Progenitor cell of endocrine pancreas (in vitro differentiated cells): Measurements from ENCODE around the gene LAMP1. TPM values are rescaled to one million over a fixed set of nuclear protein-coding genes. Genes with fewer than 3 reads are reported as not detected.

Source experiments
- DNase-seq: peaks from one replicate; pipeline ENCODE4 v3.0.0; 2021; ENCODE audit warnings: low spot score; ENCODE audit not compliant: unreplicated experiment
- H3K27ac Mint-ChIP-seq: 2 replicates; pipeline ENCODE4 v1.8.0; 2021; ENCODE audit warnings: mild to moderate bottlenecking, moderate library complexity, mixed read lengths
- H3K27me3 Mint-ChIP-seq: 2 replicates; pipeline ENCODE4 v1.8.0; 2021; ENCODE audit warnings: mixed read lengths
- H3K36me3 Mint-ChIP-seq: 2 replicates; pipeline ENCODE4 v1.8.0; 2022; ENCODE audit warnings: mixed read lengths; ENCODE audit not compliant: insufficient read depth
- H3K4me1 Mint-ChIP-seq: 2 replicates; pipeline ENCODE4 v1.8.0; 2021; ENCODE audit warnings: low read depth, mixed read lengths
- H3K4me3 Mint-ChIP-seq: 2 replicates; pipeline ENCODE4 v1.8.0; 2021; ENCODE audit warnings: low read depth, mild to moderate bottlenecking, moderate library complexity, mixed read lengths
- H3K9me3 Mint-ChIP-seq: 2 replicates; pipeline ENCODE4 v1.8.0; 2021; ENCODE audit warnings: low read depth, mixed read lengths
- total RNA-seq: library from RNA; stranded (reverse); gene quantifications from 2 replicates; pipeline ENCODE4 v1.2.1, GENCODE V29; 2021
- TF ChIP-seq, protein P1 (sequence below): fragments of 200-600 bp; sonication (generic); IDR thresholded peaks from one replicate; pipeline ENCODE4 v1.5.0; 2021; ENCODE audit warnings: antibody characterized with exemption, mild to moderate bottlenecking; ENCODE audit not compliant: unreplicated experiment

LAMP1 gene
- total RNA-seq, 1 donor from 2014 or later = 107 TPM

DNA sequence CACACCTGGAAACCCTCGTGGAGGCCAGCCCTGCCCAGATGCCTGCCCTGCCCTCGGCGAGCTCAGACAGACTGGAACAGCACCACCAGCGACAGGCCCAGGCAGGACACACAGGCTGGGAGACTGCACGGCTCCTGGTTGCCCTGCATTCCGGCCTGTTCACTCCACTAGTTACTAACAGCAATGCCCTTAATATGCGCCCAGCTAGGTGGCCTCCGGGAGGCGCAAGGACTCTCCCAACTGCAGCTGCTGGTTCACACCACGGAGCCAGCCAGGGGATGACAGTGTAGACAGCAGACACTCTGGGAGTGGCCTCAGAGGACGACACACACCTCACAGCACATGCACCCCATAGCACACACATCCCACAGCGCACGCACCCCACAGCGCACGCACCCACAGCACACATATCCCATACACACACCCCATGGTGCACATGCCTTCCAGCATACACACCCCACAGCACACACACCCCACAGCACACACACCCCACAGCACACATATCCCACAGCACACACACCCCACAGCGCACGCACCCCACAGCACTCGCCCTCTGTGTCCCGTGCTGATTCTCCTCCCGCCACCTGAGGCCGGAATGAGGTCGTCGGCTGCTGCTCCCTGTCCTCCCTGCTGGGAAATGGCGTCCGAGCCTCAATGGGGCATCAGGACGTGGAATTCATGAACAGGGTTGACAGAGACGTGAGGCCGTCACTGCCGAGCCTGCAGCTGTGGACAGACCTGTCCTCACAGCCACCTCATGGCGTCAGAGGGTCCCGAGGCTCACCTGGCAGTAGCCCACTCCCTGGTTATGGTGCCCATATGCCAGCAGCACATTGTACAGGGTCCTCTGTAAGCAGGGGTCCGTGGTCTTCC, 53.3 kb downstream of the LAMP1 start:
- H3K27me3 Mint-ChIP-seq = no peaks in the 10 kb centered on the region
- H3K36me3 Mint-ChIP-seq = peaks cover 30% of the 10 kb centered on the region
- no peaks in the 10 kb centered on the region for H3K4me1 Mint-ChIP-seq
- peaks cover 4% of the 10 kb centered on the region for H3K9me3 Mint-ChIP-seq
- TF ChIP-seq, protein P1, sequence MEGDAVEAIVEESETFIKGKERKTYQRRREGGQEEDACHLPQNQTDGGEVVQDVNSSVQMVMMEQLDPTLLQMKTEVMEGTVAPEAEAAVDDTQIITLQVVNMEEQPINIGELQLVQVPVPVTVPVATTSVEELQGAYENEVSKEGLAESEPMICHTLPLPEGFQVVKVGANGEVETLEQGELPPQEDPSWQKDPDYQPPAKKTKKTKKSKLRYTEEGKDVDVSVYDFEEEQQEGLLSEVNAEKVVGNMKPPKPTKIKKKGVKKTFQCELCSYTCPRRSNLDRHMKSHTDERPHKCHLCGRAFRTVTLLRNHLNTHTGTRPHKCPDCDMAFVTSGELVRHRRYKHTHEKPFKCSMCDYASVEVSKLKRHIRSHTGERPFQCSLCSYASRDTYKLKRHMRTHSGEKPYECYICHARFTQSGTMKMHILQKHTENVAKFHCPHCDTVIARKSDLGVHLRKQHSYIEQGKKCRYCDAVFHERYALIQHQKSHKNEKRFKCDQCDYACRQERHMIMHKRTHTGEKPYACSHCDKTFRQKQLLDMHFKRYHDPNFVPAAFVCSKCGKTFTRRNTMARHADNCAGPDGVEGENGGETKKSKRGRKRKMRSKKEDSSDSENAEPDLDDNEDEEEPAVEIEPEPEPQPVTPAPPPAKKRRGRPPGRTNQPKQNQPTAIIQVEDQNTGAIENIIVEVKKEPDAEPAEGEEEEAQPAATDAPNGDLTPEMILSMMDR = no peak
- H3K4me3 Mint-ChIP-seq = no peak overlapping the region
- no peak for DNase-seq
- H3K27ac Mint-ChIP-seq = no peak overlapping the region

DNA sequence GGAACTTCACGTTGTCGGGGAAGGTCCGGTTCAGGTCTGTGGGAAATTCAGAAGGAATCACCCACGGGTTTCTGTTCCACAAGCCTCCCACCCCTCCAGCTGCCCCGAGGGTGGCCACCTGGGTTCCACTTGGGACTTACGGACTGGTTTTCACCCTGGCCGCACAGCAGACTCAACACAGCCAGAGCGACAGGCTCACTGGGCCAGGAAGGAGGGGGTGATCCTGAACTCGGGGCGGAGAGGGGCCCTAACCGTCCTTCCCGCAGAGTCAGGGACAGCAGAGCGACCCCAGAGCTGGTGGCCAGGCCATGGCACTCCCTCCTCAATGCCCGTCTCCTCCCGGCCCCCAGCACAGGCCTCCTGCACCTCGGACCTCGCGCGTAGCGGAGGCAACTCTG, 53.9 kb downstream of the LAMP1 start:
- H3K4me1 Mint-ChIP-seq = no peaks in the 10 kb centered on the region
- H3K4me3 Mint-ChIP-seq = no peak overlapping the region
- H3K27ac Mint-ChIP-seq = no peak overlapping the region
- no peaks in the 10 kb centered on the region for H3K9me3 Mint-ChIP-seq
- H3K27me3 Mint-ChIP-seq = no peaks in the 10 kb centered on the region
- peaks cover 28% of the 10 kb centered on the region for H3K36me3 Mint-ChIP-seq
- DNase-seq = no peak
- TF ChIP-seq, protein P1 = no peak

GRCh38 chr13:113351514-113352026, 54.5 kb downstream of the LAMP1 start:
- TF ChIP-seq, protein P1 = no peak

DNA sequence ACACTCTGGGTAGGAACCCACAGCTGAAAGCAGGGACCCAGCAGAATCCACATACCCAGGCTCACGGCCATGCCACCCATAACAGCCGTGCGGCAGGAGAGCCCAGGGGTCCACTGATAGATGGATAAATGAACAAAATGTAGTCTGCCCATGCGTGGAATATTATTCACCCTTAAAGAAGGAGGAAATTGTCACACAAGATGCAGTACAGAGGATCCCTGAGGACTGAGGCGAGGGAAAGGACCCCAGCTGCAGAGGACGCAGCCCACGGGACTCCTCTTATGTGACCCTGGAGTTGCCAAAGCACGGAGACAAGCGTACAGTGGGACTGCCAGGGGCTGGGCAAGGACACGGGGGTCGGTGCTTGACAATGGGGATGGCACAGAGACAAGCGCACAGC, 56.2 kb downstream of the LAMP1 start:
- no peaks in the 10 kb centered on the region for H3K27me3 Mint-ChIP-seq
- peaks cover 4% of the 10 kb centered on the region for H3K4me1 Mint-ChIP-seq
- no peak overlapping the region for H3K27ac Mint-ChIP-seq
- no peaks in the 10 kb centered on the region for H3K9me3 Mint-ChIP-seq
- H3K36me3 Mint-ChIP-seq = peaks cover 24% of the 10 kb centered on the region
- no peak overlapping the region for H3K4me3 Mint-ChIP-seq
- TF ChIP-seq, protein P1 = no peak
- no peak for DNase-seq

More at GRCh38 chr13:113351514-113352026, 54.5 kb downstream of the LAMP1 start:
- Mint-ChIP-seq H3K27me3 (no peaks in the 10 kb centered on the region), H3K36me3 (peaks cover 28% of the 10 kb centered on the region), H3K4me1 (no peaks in the 10 kb centered on the region), H3K9me3 (no peaks in the 10 kb centered on the region), H3K4me3 (no peak overlapping the region), H3K27ac (no peak overlapping the region)
- no peak for DNase-seq

GRCh38 chr13:113354831-113355610, 58.0 kb downstream of the LAMP1 start:
- Mint-ChIP-seq H3K27me3 (no peaks in the 10 kb centered on the region), H3K4me1 (peaks cover 18% of the 10 kb centered on the region), H3K4me3 (no peak overlapping the region), H3K36me3 (peaks cover 12% of the 10 kb centered on the region), H3K9me3 (no peaks in the 10 kb centered on the region), H3K27ac (no peak overlapping the region)
- TF ChIP-seq, protein P1 = no peak
- DNase-seq = no peak
